Umbilical cord (tissue), 2 donors: ENCODE results near the gene SC5D. TPM values are rescaled to one million over a fixed set of nuclear protein-coding genes. Genes with fewer than 3 reads are reported as not detected.

ENCODE experiments used
- DNase-seq: peaks from one replicate; pipeline ENCODE4 v3.0.0-alpha.2; 2015; ENCODE audit warnings: low spot score
- total RNA-seq: library from RNA; depleted of rRNA; stranded (reverse); fragments of >200 nt; gene quantifications from one replicate; pipeline ENCODE4 v1.2.3, GENCODE V29; 2014; ENCODE audit warnings: low replicate concordance; ENCODE audit not compliant: insufficient read depth

Gene SC5D
- total RNA-seq, 1 donor from 2014 or later: 31.1 TPM

GRCh38 chr11:121356357-121356756 lies 63.8 kb downstream of the SC5D start:
- DNase-seq: no peak

Other genes with a start within 250 kb of the SC5D start
- gene TECTA, start 191.5 kb upstream of the SC5D start, total RNA-seq: 10.4 TPM
- gene SORL1, start 159.5 kb downstream of the SC5D start, total RNA-seq: 18.1 TPM